ENCODE results near the gene NRG4.
"Not testable (repeated sequence)": the region's sequence is repeated elsewhere in the genome, so short reads cannot be mapped to it uniquely, and the experiment has no call there.

The NRG4 gene

GRCh38 chr15:76024021-76024768 is 12.0 kb upstream of the NRG4 start:
- Histone ChIP-seq H3K9me2 (replicated peaks; ENCODE audit: control insufficient read depth, low read length) (no peaks in the 10 kb centered on the region), H3K36me3 (ENCODE audit: control insufficient read depth, low read length) (no peaks in the 10 kb centered on the region), H3K9me3 (ENCODE audit: control insufficient read depth, insufficient read depth, low read length) (0 out of 2 replicates have a peak, but pooled peaks cover 5% of the 10 kb centered on the region), H3K27ac (ENCODE audit: low read depth, low read length) (no peak overlapping the region), H3K4me1 (ENCODE audit: control insufficient read depth, low read length) (no peaks in the 10 kb centered on the region), H3K27me3 (ENCODE audit: control insufficient read depth, low read length) (no peaks in the 10 kb centered on the region), H3K79me2 (ENCODE audit: control insufficient read depth, low read length) (no peaks in the 10 kb centered on the region), H4K20me1 (ENCODE audit: control insufficient read depth, insufficient read depth, low read depth, low read length) (no peaks in the 10 kb centered on the region), H3F3A (ENCODE audit: control insufficient read depth, insufficient read depth) (no peaks in the 10 kb centered on the region), H3K4me2 (ENCODE audit: low read length) (no peak overlapping the region), H3K4me3 (ENCODE audit: low read length) (no peak overlapping the region)
- TF ChIP-seq CTCF (IDR thresholded peaks at IDR 0.05; ENCODE audit: low read depth, low read length, poor library complexity, severe bottlenecking): no peak
- no peak for TF ChIP-seq EZH2phosphoT487 (IDR thresholded peaks at IDR 0.05; ENCODE audit: borderline replicate concordance, low read length)

- H3K27ac ChIP-seq (ENCODE audit: low read depth, low read length); H3K9me2 ChIP-seq (replicated peaks; ENCODE audit: control insufficient read depth, low read length); H3K4me1 ChIP-seq (ENCODE audit: control insufficient read depth, low read length); H3K4me2 ChIP-seq (ENCODE audit: low read length); H3F3A ChIP-seq (ENCODE audit: control insufficient read depth, insufficient read depth); H3K4me3 ChIP-seq (ENCODE audit: low read length); H3K36me3 ChIP-seq (ENCODE audit: control insufficient read depth, low read length); H3K9me3 ChIP-seq (ENCODE audit: control insufficient read depth, insufficient read depth, low read length); H3K79me2 ChIP-seq (ENCODE audit: control insufficient read depth, low read length); H4K20me1 ChIP-seq (ENCODE audit: control insufficient read depth, insufficient read depth, low read depth, low read length): not testable (repeated sequence)
- H3K27me3 ChIP-seq (ENCODE audit: control insufficient read depth, low read length): peaks cover 16% of the 10 kb centered on the region
Measured at GRCh38 chr15:76013470-76013869, 1.2 kb upstream of the NRG4 start.

- no peak for TF ChIP-seq CTCF (IDR thresholded peaks at IDR 0.05; ENCODE audit: low read depth, low read length, poor library complexity, severe bottlenecking)
- no peak for TF ChIP-seq EZH2phosphoT487 (IDR thresholded peaks at IDR 0.05; ENCODE audit: borderline replicate concordance, low read length)
- H3K4me1 ChIP-seq (ENCODE audit: control insufficient read depth, low read length): no peaks in the 10 kb centered on the region
- peaks cover 20% of the 10 kb centered on the region for H3K27me3 ChIP-seq (ENCODE audit: control insufficient read depth, low read length)
- H3K9me3 ChIP-seq (ENCODE audit: control insufficient read depth, insufficient read depth, low read length): no peaks in the 10 kb centered on the region
- H3K36me3 ChIP-seq (ENCODE audit: control insufficient read depth, low read length): no peaks in the 10 kb centered on the region
- H3K9me2 ChIP-seq (replicated peaks; ENCODE audit: control insufficient read depth, low read length): no peaks in the 10 kb centered on the region
- no peak overlapping the region for H3K27ac ChIP-seq (ENCODE audit: low read depth, low read length)
- no peak overlapping the region for H3K4me3 ChIP-seq (ENCODE audit: low read length)
- no peak overlapping the region for H3K4me2 ChIP-seq (ENCODE audit: low read length)
- no peaks in the 10 kb centered on the region for H3K79me2 ChIP-seq (ENCODE audit: control insufficient read depth, low read length)
- H4K20me1 ChIP-seq (ENCODE audit: control insufficient read depth, insufficient read depth, low read depth, low read length): no peaks in the 10 kb centered on the region
- H3F3A ChIP-seq (ENCODE audit: control insufficient read depth, insufficient read depth): no peaks in the 10 kb centered on the region
Measured at GRCh38 chr15:76010613-76011012, 1.6 kb downstream of the NRG4 start.

GRCh38 chr15:76006136-76006778 is 6.0 kb downstream of the NRG4 start:
- Histone ChIP-seq H3K79me2 (ENCODE audit: control insufficient read depth, low read length) (no peaks in the 10 kb centered on the region), H3K9me2 (replicated peaks; ENCODE audit: control insufficient read depth, low read length) (no peaks in the 10 kb centered on the region), H3K27me3 (ENCODE audit: control insufficient read depth, low read length) (peaks cover 22% of the 10 kb centered on the region), H3F3A (ENCODE audit: control insufficient read depth, insufficient read depth) (no peaks in the 10 kb centered on the region), H4K20me1 (ENCODE audit: control insufficient read depth, insufficient read depth, low read depth, low read length) (no peaks in the 10 kb centered on the region), H3K4me3 (ENCODE audit: low read length) (no peak overlapping the region), H3K27ac (ENCODE audit: low read depth, low read length) (no peak overlapping the region), H3K36me3 (ENCODE audit: control insufficient read depth, low read length) (no peaks in the 10 kb centered on the region), H3K4me2 (ENCODE audit: low read length) (no peak overlapping the region), H3K9me3 (ENCODE audit: control insufficient read depth, insufficient read depth, low read length) (no peaks in the 10 kb centered on the region), H3K4me1 (ENCODE audit: control insufficient read depth, low read length) (no peaks in the 10 kb centered on the region)
- TF ChIP-seq CTCF (IDR thresholded peaks at IDR 0.05; ENCODE audit: low read depth, low read length, poor library complexity, severe bottlenecking): no peak
- no peak for TF ChIP-seq EZH2phosphoT487 (IDR thresholded peaks at IDR 0.05; ENCODE audit: borderline replicate concordance, low read length)
